C4-2B (cell line): Measurements from ENCODE around the gene C6orf163.

Source experiments
- ZFX ChIP-seq: fragments of 450-650 bp; IDR thresholded peaks from 2 replicates; pipeline ENCODE4 v1.6.1; 2017
- TF ChIP-seq, protein P1 (sequence below): fragments of 450-650 bp; conservative IDR thresholded peaks from 2 replicates; pipeline ENCODE4 v1.5.1; 2017; ENCODE audit warnings: mild to moderate bottlenecking

DNA sequence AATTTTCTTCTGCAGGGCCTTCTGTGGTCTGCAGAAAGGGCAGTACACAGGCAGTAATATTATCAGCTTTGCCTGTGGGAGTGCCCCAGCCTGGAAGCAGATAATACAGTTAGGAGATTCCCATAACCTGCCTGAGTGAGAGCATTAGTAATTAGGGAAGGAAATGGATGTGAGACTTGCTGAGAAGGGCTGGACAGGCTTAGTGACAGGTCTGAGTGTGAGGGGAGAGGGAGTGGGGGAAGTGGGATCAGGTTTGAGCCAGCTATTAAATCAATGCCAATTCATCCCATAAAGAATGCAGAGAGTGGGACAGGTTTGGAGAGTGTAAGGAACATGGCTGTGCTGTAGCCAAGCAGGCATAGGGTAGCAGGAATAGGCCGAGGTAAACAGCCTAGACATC is 53.0 kb downstream of the C6orf163 start:
- TF ChIP-seq, protein P1, sequence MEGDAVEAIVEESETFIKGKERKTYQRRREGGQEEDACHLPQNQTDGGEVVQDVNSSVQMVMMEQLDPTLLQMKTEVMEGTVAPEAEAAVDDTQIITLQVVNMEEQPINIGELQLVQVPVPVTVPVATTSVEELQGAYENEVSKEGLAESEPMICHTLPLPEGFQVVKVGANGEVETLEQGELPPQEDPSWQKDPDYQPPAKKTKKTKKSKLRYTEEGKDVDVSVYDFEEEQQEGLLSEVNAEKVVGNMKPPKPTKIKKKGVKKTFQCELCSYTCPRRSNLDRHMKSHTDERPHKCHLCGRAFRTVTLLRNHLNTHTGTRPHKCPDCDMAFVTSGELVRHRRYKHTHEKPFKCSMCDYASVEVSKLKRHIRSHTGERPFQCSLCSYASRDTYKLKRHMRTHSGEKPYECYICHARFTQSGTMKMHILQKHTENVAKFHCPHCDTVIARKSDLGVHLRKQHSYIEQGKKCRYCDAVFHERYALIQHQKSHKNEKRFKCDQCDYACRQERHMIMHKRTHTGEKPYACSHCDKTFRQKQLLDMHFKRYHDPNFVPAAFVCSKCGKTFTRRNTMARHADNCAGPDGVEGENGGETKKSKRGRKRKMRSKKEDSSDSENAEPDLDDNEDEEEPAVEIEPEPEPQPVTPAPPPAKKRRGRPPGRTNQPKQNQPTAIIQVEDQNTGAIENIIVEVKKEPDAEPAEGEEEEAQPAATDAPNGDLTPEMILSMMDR = no peak
- TF ChIP-seq ZFX = no peak
